ENCODE results near the gene FAM111A. TPM values are rescaled to one million over a fixed set of nuclear protein-coding genes. Genes with fewer than 3 reads are reported as not detected.

The FAM111A gene
- total RNA-seq, 1 donor from 2014 or later: 41.0 TPM

- no peak for DNase-seq (ENCODE audit: low spot score)
These were observed 57.1 kb downstream of the FAM111A start for GRCh38 chr11:59199546-59200422.

- DNase-seq (ENCODE audit: low spot score): no peak
These were observed 57.7 kb downstream of the FAM111A start for GRCh38 chr11:59200423-59200746.

GRCh38 chr11:59201353-59201752 is 58.7 kb downstream of the FAM111A start:
- DNase-seq (ENCODE audit: low spot score): no peak

Other genes starting within 250 kb of the FAM111A start
- gene GLYATL1, start 203.4 kb upstream of the FAM111A start, total RNA-seq: 3.6 TPM
- gene GLYATL1B, start 56.5 kb upstream of the FAM111A start, total RNA-seq: not detected
- 1.4 TPM for gene FAM111B, start 35.6 kb upstream of the FAM111A start, total RNA-seq
- gene DTX4, start 29.3 kb downstream of the FAM111A start, total RNA-seq: 63.6 TPM
- 13.5 TPM for gene MPEG1, start 70.1 kb downstream of the FAM111A start, total RNA-seq
- gene OR5AN1, start 216.0 kb downstream of the FAM111A start, total RNA-seq: not detected